ENCODE results near the gene PMF1.

DNA sequence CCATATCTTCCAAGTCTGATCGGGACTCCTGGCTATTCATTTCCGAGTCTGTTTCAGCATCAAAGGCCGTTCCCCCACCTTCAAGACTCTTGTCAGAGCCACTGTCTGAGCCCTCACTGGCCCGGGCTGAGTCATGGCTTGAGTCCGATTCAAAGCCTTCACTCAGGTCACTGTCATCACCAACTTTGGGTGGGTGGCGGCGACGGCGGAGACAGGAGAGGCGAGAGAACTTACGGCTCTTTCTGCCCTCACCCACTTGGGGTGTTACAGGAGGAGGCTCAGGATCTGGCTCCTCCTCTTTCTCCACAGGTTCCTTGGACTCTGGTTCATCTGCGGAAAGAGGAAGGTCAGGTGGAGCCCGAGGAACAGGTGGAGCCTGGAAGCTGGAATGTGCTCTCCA is 53.2 kb downstream of the PMF1 start:
- TF ChIP-seq MAZ (IDR thresholded peaks at IDR 0.05; ENCODE audit: borderline replicate concordance, low read depth, low read length) (no peak), MAZ (CRISPR knock-in tag; IDR thresholded peaks at IDR 0.05; ENCODE audit: low read depth) (no peak), ZFX (CRISPR knock-in tag; IDR thresholded peaks at IDR 0.05; ENCODE audit: low read depth) (no peak), TGIF2 (CRISPR knock-in tag; IDR thresholded peaks at IDR 0.05) (no peak), SNAPC2 (CRISPR knock-in tag; IDR thresholded peaks at IDR 0.05) (no peak)

All from HepG2 (cell line).